ENCODE results near the gene LCN1.
"Not testable (repeated sequence)": the region's sequence is repeated elsewhere in the genome, so short reads cannot be mapped to it uniquely, and the experiment has no call there.

The LCN1 gene

DNA sequence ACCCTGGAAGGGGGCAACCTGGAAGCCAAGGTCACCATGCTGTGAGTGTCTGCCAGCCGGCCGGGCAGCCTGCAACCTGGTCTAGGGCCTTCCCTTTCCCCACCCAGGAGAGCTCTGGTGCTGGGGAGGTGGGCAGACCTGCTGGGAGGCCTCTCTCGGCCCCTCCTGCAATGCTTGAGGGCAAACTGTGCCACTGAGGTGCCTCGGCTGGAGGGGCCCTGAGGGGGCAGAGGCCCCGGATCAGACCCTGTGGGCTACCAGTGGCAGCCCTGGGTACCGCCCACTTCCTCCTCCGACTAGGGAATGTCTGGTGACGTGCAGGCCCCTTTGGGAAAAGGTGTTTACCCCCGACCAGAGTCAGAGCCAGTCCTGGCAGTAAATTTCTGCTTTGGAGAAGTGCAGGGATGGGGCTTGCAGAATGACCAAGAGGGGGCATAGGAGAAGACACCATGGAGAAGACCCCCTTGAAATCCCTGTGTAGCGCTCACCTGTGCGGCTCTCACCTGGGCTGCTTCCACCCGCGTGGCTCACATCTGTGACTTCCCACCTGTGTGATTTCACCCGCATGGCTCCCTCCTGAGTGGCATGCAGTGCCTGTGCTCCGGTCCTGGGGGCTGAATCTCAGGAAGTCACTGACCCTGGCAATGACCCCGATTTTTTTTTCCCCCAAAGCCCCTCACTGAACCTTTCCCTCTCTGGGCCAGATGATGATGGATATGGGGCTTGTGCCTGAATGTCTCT is 1.1 kb downstream of the LCN1 start:
- DNase-seq (ENCODE audit: low read depth): no peak

DNA sequence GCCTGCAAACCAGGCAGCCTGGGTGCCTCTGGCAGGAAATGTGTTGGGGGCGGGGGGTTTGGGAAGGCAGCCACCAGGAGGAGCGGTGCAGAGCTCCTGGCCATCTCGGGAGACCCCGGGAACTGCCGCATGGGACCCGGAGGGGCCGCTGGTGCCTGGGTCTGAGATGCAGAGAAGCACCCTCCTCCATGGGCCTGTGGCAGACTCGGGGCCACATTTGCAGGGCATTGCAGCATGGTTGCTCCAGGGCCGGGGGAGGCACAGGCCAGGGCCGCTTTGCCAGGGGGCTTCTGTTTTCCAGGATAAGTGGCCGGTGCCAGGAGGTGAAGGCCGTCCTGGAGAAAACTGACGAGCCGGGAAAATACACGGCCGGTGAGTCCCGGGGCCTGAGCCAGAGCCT is 1.7 kb downstream of the LCN1 start:
- DNase-seq (ENCODE audit: low read depth): no peak

DNA sequence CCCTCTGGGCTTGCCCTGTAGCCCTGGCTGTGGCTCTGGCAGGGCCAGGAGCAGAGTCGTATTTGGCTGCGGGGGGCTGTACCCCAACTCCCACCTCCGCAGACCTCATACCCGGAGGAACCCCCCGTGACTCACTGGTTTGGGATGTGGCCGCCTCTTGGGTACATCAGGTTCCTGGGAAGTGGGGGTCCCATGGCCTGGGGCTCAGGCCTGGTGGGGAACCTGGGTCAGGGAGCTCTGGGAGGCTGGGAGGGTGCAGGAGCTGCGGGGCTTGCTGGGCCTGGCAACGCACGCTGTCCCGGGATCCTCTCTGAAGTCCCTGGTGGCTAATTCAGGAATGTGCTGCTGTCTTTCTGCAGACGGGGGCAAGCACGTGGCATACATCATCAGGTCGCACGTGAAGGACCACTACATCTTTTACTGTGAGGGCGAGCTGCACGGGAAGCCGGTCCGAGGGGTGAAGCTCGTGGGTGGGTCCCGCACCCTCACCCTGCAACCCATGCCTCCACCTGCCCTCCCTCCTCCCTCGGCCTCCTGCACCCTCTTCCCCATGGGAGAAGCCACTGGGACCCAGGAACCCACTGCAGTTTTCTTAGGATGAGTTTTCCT is 2.4 kb downstream of the LCN1 start:
- no peak for DNase-seq (ENCODE audit: low read depth)

DNA sequence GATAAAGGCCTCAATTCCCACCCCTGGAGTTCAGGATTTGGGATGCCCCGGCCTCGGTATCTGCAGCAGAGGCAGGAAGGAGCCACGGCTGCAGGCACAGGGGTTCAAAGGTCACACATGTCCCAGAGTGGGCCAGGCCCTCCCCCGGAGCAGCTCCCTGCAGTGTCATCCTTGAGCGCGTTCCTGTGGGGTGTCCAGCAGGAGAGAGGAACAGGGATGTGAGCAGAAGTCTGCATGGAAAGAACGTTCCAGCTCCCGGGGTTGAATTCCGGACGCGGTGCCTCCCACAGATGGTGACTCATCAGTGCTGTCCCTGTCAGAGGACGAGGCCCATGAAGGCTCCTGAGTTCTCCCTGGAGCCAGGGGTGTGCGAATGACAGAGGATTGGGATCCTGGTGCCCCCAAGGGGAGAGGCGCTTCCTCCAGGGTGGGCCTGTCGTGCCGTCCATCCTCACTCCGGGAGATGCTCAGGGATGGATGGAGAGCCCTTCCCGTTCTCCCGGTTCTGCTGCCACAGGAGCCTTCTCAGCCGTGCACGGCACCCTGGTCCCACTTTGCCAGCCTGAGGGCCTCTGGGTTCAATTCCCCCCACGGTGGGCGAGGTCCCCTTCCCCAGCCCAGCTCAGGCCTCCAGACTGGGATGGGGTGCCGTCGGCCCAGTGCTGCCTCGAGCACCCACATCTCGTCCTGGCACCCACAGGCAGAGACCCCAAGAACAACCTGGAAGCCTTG is 3.1 kb downstream of the LCN1 start:
- DNase-seq (ENCODE audit: low read depth): no peak

DNA sequence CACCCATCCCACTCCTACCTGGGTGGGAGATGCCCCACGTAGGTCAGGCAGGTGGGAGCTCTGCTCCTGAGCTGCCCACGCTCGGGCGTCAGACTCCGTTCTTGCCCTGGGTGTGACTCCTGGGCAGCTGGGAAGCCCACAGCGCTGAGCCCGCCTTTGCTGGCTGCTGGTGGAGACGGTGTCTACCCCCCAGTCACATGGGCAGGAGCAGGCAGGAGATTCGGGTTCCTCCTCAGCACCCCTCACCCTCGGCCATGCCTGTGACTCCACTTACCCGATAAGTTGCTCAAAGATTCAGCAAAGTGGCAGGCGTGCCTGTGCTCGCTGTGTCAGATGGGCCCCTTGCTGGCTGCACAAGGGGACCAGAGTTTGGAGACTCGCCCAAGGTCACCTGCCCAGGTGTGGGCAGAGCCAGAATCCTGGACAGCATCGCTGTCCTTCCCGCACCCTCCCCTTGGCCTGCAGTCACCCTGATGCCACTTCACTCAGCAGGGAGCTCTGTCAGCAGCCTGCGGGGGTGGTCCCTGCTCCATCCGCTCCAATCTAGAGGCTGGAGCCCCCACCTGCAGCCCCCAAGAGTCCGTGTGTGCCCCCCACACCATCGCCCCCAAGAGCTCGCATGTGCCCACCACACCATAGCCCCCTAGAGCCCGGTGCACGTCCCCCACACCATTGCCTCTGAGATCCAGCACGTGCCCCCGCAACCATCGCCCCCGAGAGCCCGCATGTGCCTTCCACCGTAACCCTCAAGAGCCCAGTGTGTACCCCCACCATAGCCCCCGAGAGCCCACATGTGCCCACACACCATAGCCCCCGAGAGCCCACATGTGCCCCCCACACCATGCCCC is 4.2 kb downstream of the LCN1 start:
- no peak for DNase-seq (ENCODE audit: low read depth)

DNA sequence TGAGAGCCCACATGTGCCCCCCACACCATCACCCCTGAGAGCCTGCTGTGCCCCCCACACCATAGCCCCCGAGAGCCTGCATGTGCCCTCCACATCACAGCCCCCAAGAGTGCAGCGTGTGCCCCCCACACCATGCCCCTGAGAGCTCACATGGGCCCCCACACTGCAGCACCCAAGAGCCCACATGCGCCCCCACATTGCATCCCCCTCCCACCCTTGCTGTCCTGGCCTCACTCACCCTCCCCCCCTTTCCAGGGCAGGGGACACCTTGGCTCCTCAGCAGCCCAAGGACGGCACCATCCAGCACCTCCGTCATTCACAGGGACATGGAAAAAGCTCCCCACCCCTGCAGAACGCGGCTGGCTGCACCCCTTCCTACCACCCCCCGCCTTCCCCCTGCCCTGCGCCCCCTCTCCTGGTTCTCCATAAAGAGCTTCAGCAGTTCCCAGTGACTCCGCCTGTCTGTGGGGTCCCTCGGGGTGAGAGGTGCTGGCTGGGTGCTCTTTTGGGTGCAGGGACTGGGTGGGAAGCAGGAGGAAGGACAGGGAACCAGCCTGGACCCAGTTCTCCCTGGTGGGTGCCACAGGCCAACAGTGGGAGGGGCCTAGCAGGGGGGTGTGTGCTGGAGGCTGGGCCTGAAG is 5.0 kb downstream of the LCN1 start:
- DNase-seq (ENCODE audit: low read depth): no peak

DNA sequence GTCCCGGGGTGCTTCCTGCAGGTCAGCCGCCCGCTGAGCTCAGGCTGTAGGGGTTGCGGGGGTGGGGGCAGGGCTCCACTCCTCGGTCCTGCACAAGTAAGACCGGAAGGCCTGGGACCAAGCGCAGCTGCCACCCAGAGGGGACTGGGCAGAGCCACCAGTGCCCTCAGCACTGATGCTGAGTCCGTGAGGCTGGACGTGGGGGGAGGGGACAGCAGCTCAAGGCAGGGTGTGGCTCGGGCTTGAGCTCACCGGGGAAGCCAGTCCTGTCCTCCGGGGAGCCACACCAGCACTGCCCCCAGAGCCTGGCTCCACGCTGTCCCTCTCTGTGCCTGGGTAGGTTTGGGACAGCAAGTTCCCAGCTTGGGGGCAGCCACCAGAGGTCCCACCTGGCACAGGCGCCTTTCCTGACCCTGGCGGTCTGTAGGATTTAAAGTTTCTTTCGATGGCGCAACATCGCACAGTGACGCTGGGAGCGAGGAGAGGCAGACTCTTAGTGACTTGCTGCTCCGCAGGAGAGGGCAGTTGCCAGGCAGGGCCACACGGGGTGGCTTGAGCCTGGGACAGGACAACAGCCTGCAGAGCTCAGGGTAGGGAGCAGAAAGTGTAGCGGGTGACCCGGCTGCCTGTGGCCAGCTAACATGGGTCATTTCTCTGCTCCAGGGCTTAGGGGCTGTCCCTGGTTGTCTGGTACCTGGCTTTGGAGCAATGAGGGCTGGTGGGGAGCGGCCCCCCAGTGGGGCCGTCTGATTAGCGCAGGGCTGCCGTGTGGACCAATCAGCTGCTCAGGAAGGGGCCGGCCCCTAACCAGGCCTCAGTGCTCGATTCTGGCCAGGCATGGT is 5.7 kb downstream of the LCN1 start:
- DNase-seq (ENCODE audit: low read depth): no peak

DNA sequence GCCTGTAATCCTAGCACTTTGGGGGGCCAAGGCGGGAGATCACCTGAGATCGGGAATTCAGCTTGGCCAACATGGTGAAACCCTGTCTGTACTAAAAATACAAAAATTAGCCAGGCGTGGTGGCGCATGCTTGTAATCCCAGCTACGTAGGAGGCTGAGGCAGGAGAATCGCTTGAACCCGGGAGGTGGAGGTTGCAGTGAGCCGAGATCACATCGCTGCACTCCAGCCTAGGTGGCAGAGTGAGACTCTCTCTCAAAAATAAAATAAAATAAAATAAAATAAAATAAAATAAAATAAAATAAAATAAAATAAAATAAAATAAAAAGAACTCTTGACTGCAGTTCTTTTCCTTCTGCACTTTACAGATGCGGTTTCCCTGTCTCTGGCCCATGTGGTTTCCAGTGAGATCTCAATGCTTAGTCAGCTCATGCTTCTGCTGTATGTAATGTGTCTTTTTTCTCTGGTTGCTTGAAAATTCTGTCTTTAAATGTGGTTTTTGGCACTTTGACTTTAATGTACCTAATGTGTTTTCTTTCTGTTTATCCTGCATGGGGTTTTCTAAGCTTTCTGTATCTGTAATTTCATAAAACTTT is 7.7 kb downstream of the LCN1 start:
- DNase-seq (ENCODE audit: low read depth): not testable (repeated sequence)

DNA sequence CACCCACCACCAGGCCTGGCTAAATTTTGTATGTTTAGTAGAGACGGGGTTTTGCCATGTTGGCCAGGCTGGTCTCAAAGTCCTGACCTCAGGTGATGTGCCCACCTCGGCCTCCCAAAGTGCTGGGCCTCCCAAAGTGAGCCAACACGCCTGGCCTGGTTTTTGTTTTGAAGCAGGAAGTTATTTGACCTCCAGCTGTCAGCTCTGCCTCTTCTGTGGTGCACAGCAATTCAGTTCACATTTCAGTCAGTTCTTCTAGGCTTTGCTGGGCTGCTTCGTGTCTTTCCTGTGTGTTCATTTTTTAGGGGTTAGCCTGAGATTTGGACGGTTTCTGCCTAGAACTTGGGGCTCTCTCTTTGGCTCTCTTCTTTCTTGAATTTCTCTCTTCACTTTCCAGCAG is 8.9 kb downstream of the LCN1 start:
- no peak for DNase-seq (ENCODE audit: low read depth)

DNA sequence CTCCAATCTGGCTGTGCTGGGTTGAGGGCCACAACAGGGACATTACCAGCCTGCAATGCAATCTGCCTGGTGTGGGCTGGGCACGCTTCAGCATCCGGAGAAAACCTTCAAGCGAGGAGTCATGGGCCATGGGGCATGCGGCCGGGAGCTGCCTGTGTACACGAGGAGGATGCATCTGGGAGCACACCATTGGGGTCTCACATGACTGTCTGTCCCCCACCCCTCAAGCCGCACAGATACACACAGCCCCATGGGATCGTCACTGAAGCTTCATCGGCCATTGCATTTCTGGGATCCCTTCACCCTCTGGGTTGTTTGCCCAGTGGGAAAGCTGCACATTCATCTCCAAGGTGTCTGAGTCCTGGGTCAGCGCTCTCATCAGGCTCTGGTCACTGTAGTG is 9.9 kb downstream of the LCN1 start:
- no peak for DNase-seq (ENCODE audit: low read depth)

DNA sequence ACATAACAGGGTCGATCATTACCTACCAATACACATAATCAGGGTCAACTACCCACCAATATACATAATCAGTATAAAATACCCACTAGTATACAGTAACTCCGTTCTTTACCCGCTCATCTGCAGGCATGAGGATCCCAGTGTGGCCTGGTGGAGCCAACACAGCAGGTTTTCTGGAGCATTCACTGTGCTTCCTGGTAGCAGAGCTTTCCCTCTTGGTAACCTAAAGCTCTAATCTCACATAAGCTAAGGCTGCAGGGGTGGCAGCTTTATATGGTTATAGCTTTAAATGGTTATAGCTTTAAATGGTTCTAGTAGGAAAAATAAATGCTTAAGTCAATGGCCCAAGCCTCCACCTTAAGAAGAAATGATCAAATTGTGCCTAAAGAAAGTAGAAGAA is 11.9 kb downstream of the LCN1 start:
- no peak for DNase-seq (ENCODE audit: low read depth)

DNA sequence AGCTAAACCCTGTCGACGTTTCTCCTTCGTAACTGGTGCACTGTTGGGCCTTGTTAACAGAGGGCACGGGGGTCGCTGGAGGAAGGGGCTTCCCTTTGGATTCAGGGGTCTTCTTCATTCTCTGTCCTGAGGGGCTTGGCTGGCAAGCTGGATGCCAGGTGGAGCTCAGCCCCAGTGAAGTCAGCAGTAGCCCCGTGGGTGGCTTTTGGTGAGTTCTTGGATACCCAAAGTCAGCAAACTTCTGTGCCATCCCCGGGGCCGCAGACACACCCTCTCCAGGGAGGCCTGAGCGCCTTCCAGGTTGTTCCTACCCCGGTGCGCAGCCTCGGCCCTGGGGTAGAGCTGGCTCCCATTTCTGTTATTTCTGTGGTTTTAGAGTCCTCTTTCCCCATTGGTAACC is 12.4 kb downstream of the LCN1 start:
- DNase-seq (ENCODE audit: low read depth): no peak

DNA sequence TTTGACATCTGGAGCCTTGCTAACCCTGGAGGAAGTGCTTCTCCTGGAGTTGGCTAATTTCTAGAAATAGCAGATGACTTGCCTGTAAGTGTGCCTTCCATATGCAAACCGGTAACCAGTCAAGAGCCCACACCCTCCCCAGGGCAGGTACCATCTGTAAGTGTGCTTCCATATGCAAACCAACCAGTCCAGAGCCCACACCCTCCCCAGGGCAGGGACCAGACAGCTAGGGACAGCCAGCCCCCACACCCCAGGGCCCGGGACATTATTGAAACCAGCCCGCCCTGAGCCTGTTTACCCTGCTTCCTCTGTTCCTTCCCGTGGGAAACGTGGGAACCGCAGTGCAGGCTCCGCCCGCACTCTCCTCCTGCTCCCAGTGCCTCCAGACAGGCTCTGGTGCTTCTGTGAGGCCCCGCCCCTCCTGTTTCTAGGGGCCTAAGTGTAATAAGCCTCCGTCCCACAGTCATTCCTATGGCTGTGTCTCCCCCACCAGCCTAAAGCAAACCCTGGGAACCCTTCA is 13.0 kb downstream of the LCN1 start:
- not testable (repeated sequence) for DNase-seq (ENCODE audit: low read depth)

DNA sequence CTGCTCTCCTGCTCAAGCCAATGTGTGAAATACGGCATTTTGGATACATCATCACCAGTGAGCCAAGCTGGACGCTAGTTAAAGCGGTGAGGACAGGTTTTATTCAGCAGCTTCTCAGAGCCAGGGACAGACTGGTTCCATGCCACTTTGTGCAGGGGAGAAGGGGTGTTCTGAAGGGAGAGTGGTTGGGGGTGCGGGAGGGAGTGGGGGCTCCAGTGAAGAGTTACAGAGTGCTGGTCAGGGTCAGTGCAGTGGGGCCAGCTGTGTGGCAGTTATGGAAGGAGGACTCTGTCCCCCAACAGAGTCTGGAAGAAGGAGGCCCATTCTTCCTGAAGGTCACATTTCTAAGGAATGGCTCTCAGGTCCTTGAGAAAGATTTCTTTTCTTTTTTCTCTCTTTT is 13.6 kb downstream of the LCN1 start:
- not testable (repeated sequence) for DNase-seq (ENCODE audit: low read depth)

DNA sequence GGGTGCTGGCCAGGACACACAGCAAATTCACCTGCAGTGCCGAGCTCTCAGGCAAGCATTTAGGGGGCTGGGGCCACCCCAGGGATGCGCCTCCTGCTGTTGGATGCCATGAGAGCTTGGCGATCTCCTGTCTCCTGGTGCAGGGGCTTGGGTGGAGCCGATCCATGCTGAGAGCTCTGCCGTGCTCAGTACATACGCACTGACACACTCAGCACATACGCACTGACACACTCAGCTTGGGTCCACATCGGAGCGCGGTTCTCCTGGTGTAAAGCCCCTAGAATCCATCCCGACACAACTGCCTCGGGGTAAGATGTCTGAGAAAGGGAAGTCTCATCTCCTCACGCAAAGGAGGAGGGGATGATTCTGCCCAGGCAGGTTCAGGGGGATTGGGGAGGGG is 14.4 kb downstream of the LCN1 start:
- DNase-seq (ENCODE audit: low read depth): not testable (repeated sequence)

DNA sequence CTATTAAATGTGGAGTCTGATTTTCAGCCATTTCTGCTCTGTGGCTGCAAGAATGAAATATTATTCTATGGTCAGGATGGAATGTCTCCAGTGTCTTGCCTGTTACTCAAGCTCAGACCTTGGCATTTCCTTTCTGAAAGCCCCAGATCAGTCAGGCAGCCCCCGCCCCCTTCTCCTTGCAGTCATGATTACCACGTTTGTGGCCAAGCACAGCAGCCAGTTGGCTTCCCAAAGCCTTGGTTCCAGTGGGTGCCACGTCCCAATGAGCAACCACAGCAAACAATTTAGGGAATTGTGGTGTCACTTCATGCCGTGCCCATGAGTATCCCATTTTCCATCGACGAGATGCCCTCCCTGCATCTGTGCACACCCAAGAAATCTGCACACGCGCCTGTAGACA is 15.0 kb downstream of the LCN1 start:
- DNase-seq (ENCODE audit: low read depth): no peak

DNA sequence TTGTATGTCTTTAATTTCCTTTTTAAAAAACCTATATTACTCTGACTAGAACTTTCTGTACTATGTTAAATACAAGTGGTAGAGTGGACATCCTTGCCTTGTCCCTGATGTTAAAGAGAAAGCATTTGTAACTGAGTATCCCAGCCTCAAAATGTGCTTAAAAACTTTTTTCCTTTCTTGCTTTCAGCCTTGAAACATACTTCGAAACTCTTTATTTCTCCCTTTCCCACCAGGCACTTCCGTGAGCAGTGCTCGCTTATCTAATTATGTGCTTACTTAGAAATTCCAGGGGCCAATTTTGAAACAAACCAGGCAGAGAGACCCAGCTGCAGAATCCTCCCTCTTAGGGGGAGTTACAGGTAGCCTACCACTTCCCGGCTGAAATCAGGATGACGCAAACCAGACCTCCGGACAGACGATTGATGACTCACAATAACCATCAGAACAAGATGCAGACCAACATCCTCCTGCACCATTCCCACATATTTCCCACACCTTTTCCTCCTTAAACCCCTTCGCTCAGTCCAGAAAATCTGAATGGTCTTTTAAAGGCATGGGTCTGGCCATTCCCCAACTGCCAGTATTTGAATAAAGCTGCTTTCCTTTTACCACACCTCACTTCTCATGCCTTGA is 22.1 kb downstream of the LCN1 start:
- not testable (repeated sequence) for DNase-seq (ENCODE audit: low read depth)

DNA sequence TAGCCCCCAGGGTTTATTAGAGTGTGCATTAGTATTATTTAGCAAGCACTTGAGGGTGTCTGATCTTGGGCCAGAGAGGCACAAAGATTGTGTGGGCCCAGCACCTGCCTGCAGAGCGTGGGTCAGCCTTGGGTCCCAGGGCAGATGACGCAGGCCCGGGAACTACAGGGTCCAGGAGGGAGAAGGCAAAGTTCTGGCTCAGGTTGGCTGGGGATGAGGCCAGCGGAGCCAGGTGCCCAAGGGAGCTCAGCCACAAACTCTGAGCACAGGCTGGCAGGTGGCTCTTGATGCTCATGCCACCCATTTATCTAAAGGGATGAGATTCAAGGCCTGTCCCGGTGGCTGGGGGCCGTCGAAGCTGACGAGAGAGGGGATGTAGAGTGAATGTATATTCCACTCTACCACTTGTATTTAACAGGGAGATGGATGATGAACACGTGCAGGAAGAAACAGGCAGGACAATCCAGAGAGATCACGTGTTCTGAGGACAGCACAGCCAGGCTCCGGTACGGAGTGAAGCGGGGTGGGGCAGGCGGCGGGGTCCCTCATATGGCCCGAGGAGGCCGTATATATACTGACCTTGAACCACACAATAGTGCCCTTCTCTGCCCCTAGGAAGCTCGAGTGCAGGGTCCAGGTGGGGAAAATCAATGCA is 23.9 kb downstream of the LCN1 start:
- DNase-seq (ENCODE audit: low read depth): no peak

DNA sequence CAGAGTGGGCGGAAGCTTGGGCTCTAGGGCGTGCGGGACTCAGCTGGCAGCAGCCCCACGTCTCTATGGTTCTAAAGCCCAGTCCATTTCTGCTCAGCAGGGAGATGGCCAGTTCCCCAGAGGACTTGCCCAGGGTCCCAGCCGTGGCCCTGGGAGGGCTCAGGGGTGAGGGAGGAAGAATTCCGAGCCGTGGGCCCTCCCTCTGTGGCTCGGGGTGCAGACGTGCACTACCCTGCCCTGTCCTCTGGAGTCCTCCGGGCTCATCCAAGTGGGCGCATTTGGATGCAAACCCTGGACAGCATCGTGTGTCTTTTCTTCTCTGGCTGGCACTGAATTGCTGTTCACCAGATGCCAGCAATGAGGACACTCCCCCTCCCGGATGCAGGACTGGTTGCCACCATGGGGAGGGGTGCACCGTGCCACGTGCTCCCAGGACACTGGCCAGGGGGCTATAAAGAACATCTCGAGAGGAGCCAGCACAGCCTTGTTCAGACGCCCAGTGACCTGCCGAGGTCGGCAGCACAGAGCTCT is 24.5 kb downstream of the LCN1 start, which contains the start of gene OBP2A:
TSS of gene OBP2A (plus strand) at position 481 of the 531 bp plus-strand sequence. CDS start 55 bp downstream, outside the sequence.
- not testable (repeated sequence) for DNase-seq (ENCODE audit: low read depth)

Measured in stimulated activated CD8-positive, alpha-beta memory T cell treated with anti-CD3 and anti-CD28 coated beads, Interleukin-12 subunit alpha, Interleukin-12 subunit beta, amount 100 ng/mL, for 1 hour (primary cell).